Measurements from ENCODE around the gene COG8.
A peak's percentile ranks its signal among the peaks of the same experiment; 100 is the strongest.
"Not testable (repeated sequence)": the region's sequence is repeated elsewhere in the genome, so short reads cannot be mapped to it uniquely, and the experiment has no call there.

COG8 gene

GRCh38 chr16:69319826-69320739 is 19.3 kb downstream of the COG8 start:
- DNase-seq (ENCODE audit: low read depth in 2 of 2, low spot score in 1 of 2) = no peak

GRCh38 chr16:69319381-69319780 is 20.0 kb downstream of the COG8 start:
- no peak for DNase-seq (ENCODE audit: low read depth in 2 of 2, low spot score in 1 of 2)

GRCh38 chr16:69318911-69319289 is 20.5 kb downstream of the COG8 start:
- no peak for DNase-seq (ENCODE audit: low read depth in 2 of 2, low spot score in 1 of 2)

- DNase-seq (ENCODE audit: low read depth in 2 of 2, low spot score in 1 of 2) = no peak
Observed at GRCh38 chr16:69318177-69318910, 21.0 kb downstream of the COG8 start.

- DNase-seq (ENCODE audit: low read depth in 2 of 2, low spot score in 1 of 2) = no peak
Observed at GRCh38 chr16:69316595-69317034, 22.7 kb downstream of the COG8 start.

GRCh38 chr16:69315486-69316311 is 23.7 kb downstream of the COG8 start:
- no peak for DNase-seq (ENCODE audit: low read depth in 2 of 2, low spot score in 1 of 2)

- no peak for DNase-seq (ENCODE audit: low read depth in 2 of 2, low spot score in 1 of 2)
Observed at GRCh38 chr16:69314534-69314933, 24.8 kb downstream of the COG8 start.

GRCh38 chr16:69313469-69313868 is 25.9 kb downstream of the COG8 start:
- DNase-seq (ENCODE audit: low read depth in 2 of 2, low spot score in 1 of 2) = no peak

- DNase-seq (ENCODE audit: low read depth in 2 of 2, low spot score in 1 of 2) = no peak
Observed at GRCh38 chr16:69311533-69312387, 27.6 kb downstream of the COG8 start.

- DNase-seq (ENCODE audit: low read depth in 2 of 2, low spot score in 1 of 2) = peak; percentile 94
Observed at GRCh38 chr16:69310653-69311532, 28.5 kb downstream of the COG8 start, which contains the start of gene VPS4A. TSS of gene VPS4A (plus strand) at chr16:69311350. CDS start at chr16:69311512, 162 bp downstream.

- no peak for DNase-seq (ENCODE audit: low read depth in 2 of 2, low spot score in 1 of 2)
Observed at GRCh38 chr16:69309316-69309715, 30.0 kb downstream of the COG8 start.

- no peak for DNase-seq (ENCODE audit: low read depth in 2 of 2, low spot score in 1 of 2)
Observed at GRCh38 chr16:69307856-69308255, 31.5 kb downstream of the COG8 start.

GRCh38 chr16:69307091-69307490 is 32.3 kb downstream of the COG8 start:
- DNase-seq (ENCODE audit: low read depth in 2 of 2, low spot score in 1 of 2) = no peak

GRCh38 chr16:69306031-69306430 is 33.3 kb downstream of the COG8 start:
- DNase-seq (ENCODE audit: low read depth in 2 of 2, low spot score in 1 of 2) = no peak

GRCh38 chr16:69302301-69302700 is 37.1 kb downstream of the COG8 start:
- no peak for DNase-seq (ENCODE audit: low read depth in 2 of 2, low spot score in 1 of 2)

- no peak for DNase-seq (ENCODE audit: low read depth in 2 of 2, low spot score in 1 of 2)
Observed at GRCh38 chr16:69301861-69302260, 37.5 kb downstream of the COG8 start.

- no peak for DNase-seq (ENCODE audit: low read depth in 2 of 2, low spot score in 1 of 2)
Observed at GRCh38 chr16:69301187-69301586, 38.2 kb downstream of the COG8 start.

GRCh38 chr16:69298261-69298660 is 41.1 kb downstream of the COG8 start:
- DNase-seq (ENCODE audit: low read depth in 2 of 2, low spot score in 1 of 2) = no peak

- DNase-seq (ENCODE audit: low read depth in 2 of 2, low spot score in 1 of 2) = not testable (repeated sequence)
Observed at GRCh38 chr16:69296771-69297170, 42.6 kb downstream of the COG8 start.
